Measurements from ENCODE around the gene TET2.

The TET2 gene

GRCh38 chr4:105186701-105187161, 40.1 kb downstream of the TET2 start:
- no peak for DNase-seq

- DNase-seq, result no peak
Observed at GRCh38 chr4:105189855-105190650, 43.4 kb downstream of the TET2 start.

GRCh38 chr4:105191621-105192210, 45.0 kb downstream of the TET2 start:
- no peak for DNase-seq

- DNase-seq, result no peak
Observed at GRCh38 chr4:105192474-105192873, 45.8 kb downstream of the TET2 start.

GRCh38 chr4:105192910-105193309, 46.2 kb downstream of the TET2 start:
- no peak for DNase-seq

GRCh38 chr4:105193536-105193935, 46.9 kb downstream of the TET2 start:
- no peak for DNase-seq

- no peak for DNase-seq
Observed at GRCh38 chr4:105194328-105195231, 47.9 kb downstream of the TET2 start.

GRCh38 chr4:105196523-105197145, 50.0 kb downstream of the TET2 start:
- no peak for DNase-seq

- no peak for DNase-seq
Observed at GRCh38 chr4:105197777-105198176, 51.1 kb downstream of the TET2 start.

- DNase-seq, result no peak
Observed at GRCh38 chr4:105198541-105198940, 51.9 kb downstream of the TET2 start.

- no peak for DNase-seq
Observed at GRCh38 chr4:105206214-105206613, 59.5 kb downstream of the TET2 start.

GRCh38 chr4:105207386-105207785, 60.7 kb downstream of the TET2 start:
- no peak for DNase-seq

- DNase-seq, result no peak
Observed at GRCh38 chr4:105208561-105208960, 61.9 kb downstream of the TET2 start.

- no peak for DNase-seq
Observed at GRCh38 chr4:105210916-105211315, 64.2 kb downstream of the TET2 start.

- no peak for DNase-seq
Observed at GRCh38 chr4:105215609-105216313, 69.1 kb downstream of the TET2 start.

GRCh38 chr4:105225500-105225899, 78.8 kb downstream of the TET2 start:
- no peak for DNase-seq

GRCh38 chr4:105227054-105227453, 80.4 kb downstream of the TET2 start:
- DNase-seq, result no peak

GRCh38 chr4:105230287-105230686, 83.6 kb downstream of the TET2 start:
- DNase-seq, result no peak

- DNase-seq, result no peak
Observed at GRCh38 chr4:105232374-105232773, 85.7 kb downstream of the TET2 start.

GRCh38 chr4:105234582-105234981, 87.9 kb downstream of the TET2 start:
- no peak for DNase-seq

GRCh38 chr4:105236202-105236915, 89.7 kb downstream of the TET2 start:
- no peak for DNase-seq

- no peak for DNase-seq
Observed at GRCh38 chr4:105236916-105237311, 90.2 kb downstream of the TET2 start.
